GM23248 (cell line): Measurements from ENCODE around the gene G6PC2. TPM values are rescaled to one million over a fixed set of nuclear protein-coding genes. Genes with fewer than 3 reads are reported as not detected.
A peak's percentile ranks its signal among the peaks of the same experiment; 100 is the strongest.

Experiments
- DNase-seq: peaks from one replicate; pipeline ENCODE4 v3.0.0-alpha.2; 2015
- H2AFZ ChIP-seq: fragments of 200-600 bp; sonication (generic); 2 replicates; pipeline ENCODE4 v1.6.1; 2016; ENCODE audit warnings: antibody characterized with exemption
- H3F3A ChIP-seq: fragments of 200-600 bp; sonication (generic); 2 replicates; pipeline ENCODE4 v1.6.1; 2016; ENCODE audit warnings: mild to moderate bottlenecking, antibody characterized with exemption, mixed run types; ENCODE audit not compliant: insufficient read depth
- H3K27ac ChIP-seq: fragments of 200-600 bp; sonication (generic); 2 replicates; pipeline ENCODE4 v1.5.1; 2016; ENCODE audit warnings: mild to moderate bottlenecking
- H3K27me3 ChIP-seq: fragments of 200-600 bp; sonication (generic); replicated peaks from 2 replicates; pipeline ENCODE4 v1.6.1; 2016; ENCODE audit warnings: mild to moderate bottlenecking; ENCODE audit not compliant: insufficient read depth
- H3K36me3 ChIP-seq: fragments of 200-600 bp; sonication (generic); 2 replicates; pipeline ENCODE4 v1.6.1; 2016; ENCODE audit warnings: low read depth, mild to moderate bottlenecking
- H3K4me1 ChIP-seq: fragments of 200-600 bp; sonication (generic); 2 replicates; pipeline ENCODE4 v1.6.1; 2016; ENCODE audit warnings: mild to moderate bottlenecking; ENCODE audit not compliant: insufficient read depth
- H3K4me2 ChIP-seq: fragments of 200-600 bp; sonication (generic); one replicate; pipeline ENCODE4 v1.6.1; 2016; ENCODE audit warnings: mild to moderate bottlenecking; ENCODE audit not compliant: unreplicated experiment
- H3K4me3 ChIP-seq: fragments of 200-600 bp; sonication (generic); 2 replicates; pipeline ENCODE4 v1.5.1; 2016; ENCODE audit warnings: mild to moderate bottlenecking
- H3K79me2 ChIP-seq: fragments of 200-600 bp; sonication (generic); 2 replicates; pipeline ENCODE4 v1.6.1; 2016; ENCODE audit warnings: mild to moderate bottlenecking; ENCODE audit not compliant: insufficient read depth
- H3K9ac ChIP-seq: fragments of 200-600 bp; sonication (generic); 2 replicates; pipeline ENCODE4 v1.6.1; 2016; ENCODE audit warnings: mild to moderate bottlenecking
- H3K9me2 ChIP-seq: fragments of 200-600 bp; sonication (generic); 2 replicates; pipeline ENCODE4 v1.6.1; 2016; ENCODE audit warnings: mixed run types, mild to moderate bottlenecking, moderate library complexity; ENCODE audit not compliant: insufficient read depth
- H3K9me3 ChIP-seq: fragments of 200-600 bp; sonication (generic); one replicate; pipeline ENCODE4 v1.6.1; 2017; ENCODE audit warnings: low read depth
- H4K20me1 ChIP-seq: fragments of 200-600 bp; sonication (generic); 2 replicates; pipeline ENCODE4 v1.6.0; 2016; ENCODE audit not compliant: insufficient read depth
- EZH2 ChIP-seq: fragments of 200-600 bp; sonication (generic); IDR thresholded peaks from 2 replicates; pipeline ENCODE4 v1.6.1; 2018; ENCODE audit warnings: antibody characterized with exemption, mild to moderate bottlenecking; ENCODE audit not compliant: insufficient read depth, poor library complexity, severe bottlenecking
- EZH2phosphoT487 ChIP-seq: fragments of 200-600 bp; sonication (generic); IDR thresholded peaks from 2 replicates; pipeline ENCODE4 v1.6.1; 2018; ENCODE audit warnings: antibody characterized with exemption, moderate library complexity, mild to moderate bottlenecking, low read depth; ENCODE audit not compliant: insufficient read depth
- WGBS, 2 experiments: methylation state at CpG; one replicate each; pipeline ENCODE4 v1.1.6; 2015 to 2017; ENCODE audit warnings: low lambda C conversion rate in 2 of 2, low coverage in 1 of 2; ENCODE audit errors: missing lambda C conversion rate in 2 of 2; 5-methylcytosine and 5-hydroxymethylcytosine counted together
- in situ Hi-C: fragments of 300-500 bp; cut with MboI; formaldehyde crosslinking; loops from 2 replicates; pipeline ENCODE4 v1.15.0; 2020
- polyA plus RNA-seq: library from polyadenylated mRNA; unstranded; fragments of >200 nt; fragmentation: Nextera tagmentation; extraction: Ambion mirVana; gene quantifications from 2 replicates; pipeline ENCODE4 v1.2.1, GENCODE V29; 2016
- total RNA-seq: library from RNA; depleted of rRNA; stranded (reverse); fragments of >200 nt; shearing (Covaris generic); gene quantifications from 2 replicates; pipeline ENCODE4 v1.2.3, GENCODE V29; 2014

Gene G6PC2
- total and polyA plus RNA-seq, 2 experiments from 2014 or later, result not detected

DNA sequence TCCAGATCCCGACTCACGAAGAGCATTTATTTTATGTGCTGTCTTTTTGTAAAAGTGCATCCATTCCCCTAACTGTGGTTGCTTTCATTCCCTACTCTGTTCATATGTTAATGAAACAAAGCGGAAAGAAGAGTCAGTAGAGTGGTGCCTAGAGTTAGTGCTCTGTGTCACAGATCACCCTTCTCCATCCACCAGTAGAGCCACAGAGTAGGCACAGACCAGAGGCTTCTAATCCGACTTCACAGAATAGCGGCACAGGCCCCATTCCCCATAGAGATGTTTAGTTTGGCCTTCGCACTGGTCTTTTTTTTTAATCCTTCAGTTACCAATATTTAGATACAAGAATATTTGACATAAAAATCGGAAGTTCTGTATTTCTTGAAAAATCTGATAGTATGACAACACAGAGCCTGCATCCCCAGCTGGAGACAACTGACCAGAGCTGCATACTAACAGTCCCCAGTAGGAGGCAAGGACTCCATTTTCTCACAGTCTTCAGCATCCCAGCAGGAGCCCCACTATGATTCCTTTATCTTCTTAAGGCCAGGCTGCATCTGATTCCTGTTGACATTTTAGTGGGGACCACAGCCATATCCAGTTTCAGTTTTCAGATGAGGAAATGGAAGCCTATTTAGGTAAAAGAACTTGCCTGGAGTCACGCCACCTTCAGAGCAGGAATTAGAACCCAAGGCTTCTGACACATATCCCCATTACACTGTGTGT is 7.0 kb downstream of the G6PC2 start:
- TF ChIP-seq EZH2, result no peak
- TF ChIP-seq EZH2phosphoT487, result no peak
- Histone ChIP-seq H4K20me1 (no peaks in the 10 kb centered on the region), H3K9ac (no peak overlapping the region), H3K4me2 (no peak overlapping the region), H3F3A (no peaks in the 10 kb centered on the region), H3K4me3 (no peak overlapping the region), H3K27ac (no peak overlapping the region), H2AFZ (no peak overlapping the region), H3K79me2 (no peaks in the 10 kb centered on the region), H3K36me3 (no peaks in the 10 kb centered on the region), H3K9me2 (no peaks in the 10 kb centered on the region), H3K4me1 (no peaks in the 10 kb centered on the region), H3K27me3 (peaks cover 69% of the 10 kb centered on the region), H3K9me3 (no peaks in the 10 kb centered on the region)
- DNase-seq, result no peak
- 73% methylated on average over 8 of the region's 8 CpGs for WGBS, 2 experiments
- in situ Hi-C loops, result loop anchor here (10.0 to 25.0 kb wide), 2 partner anchors 113 to 571 kb away; no protein-coding TSS in a partner anchor

DNA sequence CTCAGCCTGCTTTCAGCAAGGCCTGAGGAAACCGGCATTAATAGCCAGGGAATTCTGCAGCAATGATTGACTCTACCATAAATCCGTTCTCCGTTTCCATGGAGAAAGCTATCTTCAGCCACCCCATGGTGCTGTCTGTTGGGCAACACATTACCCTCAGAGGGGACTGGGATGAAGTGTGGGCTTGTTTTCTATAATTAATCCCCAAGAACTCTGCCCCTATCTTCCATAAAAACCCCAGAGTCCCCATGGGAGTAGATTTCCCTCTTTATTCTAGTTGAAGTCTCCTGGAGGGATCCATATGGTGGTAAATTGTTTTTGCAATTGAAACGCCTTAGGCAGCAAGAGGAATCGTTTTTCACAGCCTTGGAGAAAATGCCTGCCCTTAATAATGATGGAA is 9.2 kb downstream of the G6PC2 start:
- TF ChIP-seq EZH2phosphoT487 (no peak), EZH2 (no peak)
- H4K20me1 ChIP-seq, result no peaks in the 10 kb centered on the region
- peaks cover 70% of the 10 kb centered on the region for H3K27me3 ChIP-seq
- H3K9me3 ChIP-seq, result no peaks in the 10 kb centered on the region
- no peaks in the 10 kb centered on the region for H3K36me3 ChIP-seq
- in situ Hi-C loops, result loop anchor here (10.0 to 25.0 kb wide), 2 partner anchors 136 to 573 kb away; no protein-coding TSS in a partner anchor
- H3K27ac ChIP-seq, result no peak overlapping the region
- no peak overlapping the region for H3K4me3 ChIP-seq
- no peaks in the 10 kb centered on the region for H3K79me2 ChIP-seq
- no peaks in the 10 kb centered on the region for H3K9me2 ChIP-seq
- DNase-seq, result no peak
- no peaks in the 10 kb centered on the region for H3F3A ChIP-seq
- H2AFZ ChIP-seq, result no peak overlapping the region
- no peaks in the 10 kb centered on the region for H3K4me1 ChIP-seq
- no peak overlapping the region for H3K9ac ChIP-seq
- H3K4me2 ChIP-seq, result no peak overlapping the region
- WGBS, 2 experiments, result 25 to 33% methylated on average over 5 of the region's 5 CpGs

DNA sequence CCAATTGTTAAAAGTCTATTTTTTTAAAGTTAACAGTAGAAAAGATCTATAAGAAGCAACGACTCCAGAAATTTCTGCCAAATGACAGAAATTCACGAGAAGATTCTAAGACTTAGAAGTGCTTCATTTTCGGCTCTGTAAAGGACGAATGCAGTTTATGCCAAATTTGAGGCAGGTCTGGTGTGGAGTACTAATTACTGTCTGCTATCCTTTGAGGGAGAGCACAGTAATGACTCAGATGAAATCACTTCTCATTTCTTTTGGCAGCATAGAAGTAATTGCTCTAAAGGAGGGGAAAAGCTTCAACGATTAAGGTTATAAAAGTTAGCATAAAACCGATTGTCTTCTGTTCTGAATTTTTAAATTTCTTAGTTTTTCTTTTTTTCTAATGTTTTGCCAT is 11.4 kb downstream of the G6PC2 start:
- Histone ChIP-seq H3K4me1 (no peaks in the 10 kb centered on the region), H3K9me2 (no peaks in the 10 kb centered on the region), H2AFZ (peak overlapping the region; percentile 59), H3F3A (no peaks in the 10 kb centered on the region), H3K36me3 (no peaks in the 10 kb centered on the region), H3K4me3 (peak overlapping the region; percentile 64), H3K27ac (no peak overlapping the region), H3K27me3 (peaks cover 58% of the 10 kb centered on the region), H3K9me3 (no peaks in the 10 kb centered on the region), H3K79me2 (no peaks in the 10 kb centered on the region), H3K4me2 (peak overlapping the region; percentile 88), H3K9ac (no peak overlapping the region), H4K20me1 (no peaks in the 10 kb centered on the region)
- no peak for DNase-seq
- TF ChIP-seq EZH2, result no peak
- no peak for TF ChIP-seq EZH2phosphoT487
- WGBS, 2 experiments, result 51 to 52% methylated on average over 6 of the region's 6 CpGs
- in situ Hi-C loops, result loop anchor here (10.0 to 25.0 kb wide), 2 partner anchors 138 to 575 kb away; no protein-coding TSS in a partner anchor

DNA sequence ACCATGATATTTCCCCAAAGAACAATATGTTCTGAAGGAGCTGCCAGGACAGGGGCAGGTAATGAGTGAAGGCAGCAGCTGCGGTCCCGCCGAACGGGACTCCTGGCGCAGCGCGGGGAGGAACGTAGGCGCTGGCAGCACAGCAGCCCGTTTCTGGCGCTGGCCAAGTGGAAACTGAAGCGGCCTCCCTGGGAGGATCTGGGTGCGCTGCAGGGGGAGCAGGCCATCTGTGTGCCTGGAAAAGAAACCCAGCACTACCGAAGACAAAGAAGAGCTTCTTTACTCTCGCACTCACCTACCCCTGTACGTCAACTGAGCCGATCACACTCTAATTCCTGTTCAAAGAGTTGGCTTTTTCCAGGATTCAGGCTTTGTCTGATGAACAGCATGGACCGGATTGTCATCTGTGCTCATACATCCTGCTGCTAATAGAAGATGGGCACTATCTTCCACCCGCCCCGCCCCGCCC is 11.8 kb downstream of the G6PC2 start:
- H3K9me3 ChIP-seq, result no peaks in the 10 kb centered on the region
- peak overlapping the region; percentile 88 for H3K4me2 ChIP-seq
- peaks cover 63% of the 10 kb centered on the region for H3K27me3 ChIP-seq
- no peak overlapping the region for H3K9ac ChIP-seq
- no peaks in the 10 kb centered on the region for H4K20me1 ChIP-seq
- H3K79me2 ChIP-seq, result no peaks in the 10 kb centered on the region
- no peaks in the 10 kb centered on the region for H3K9me2 ChIP-seq
- peak overlapping the region; percentile 64 for H3K4me3 ChIP-seq
- DNase-seq, result peak; percentile 56
- in situ Hi-C loops, result loop anchor here (10.0 to 25.0 kb wide), 2 partner anchors 138 to 576 kb away; no protein-coding TSS in a partner anchor
- WGBS, 2 experiments, result 14 to 15% methylated on average over 21 of the region's 21 CpGs
- H3K27ac ChIP-seq, result no peak overlapping the region
- H3K36me3 ChIP-seq, result no peaks in the 10 kb centered on the region
- TF ChIP-seq EZH2 (no peak), EZH2phosphoT487 (no peak)
- H3K4me1 ChIP-seq, result no peaks in the 10 kb centered on the region
- H2AFZ ChIP-seq, result peak overlapping the region; percentile 59
- no peaks in the 10 kb centered on the region for H3F3A ChIP-seq
